ENCODE data around the gene C22orf31.
A peak's percentile ranks its signal among the peaks of the same experiment; 100 is the strongest.
"Not testable (repeated sequence)": the region's sequence is repeated elsewhere in the genome, so short reads cannot be mapped to it uniquely, and the experiment has no call there.

The C22orf31 gene

GRCh38 chr22:29053048-29053702 lies 8.5 kb downstream of the C22orf31 start:
- no peak for DNase-seq

- no peak for DNase-seq
These were observed 11.2 kb downstream of the C22orf31 start for GRCh38 chr22:29050457-29050856.

- DNase-seq, result no peak
These were observed 11.9 kb downstream of the C22orf31 start for GRCh38 chr22:29049655-29050263.

GRCh38 chr22:29048822-29049654 lies 12.6 kb downstream of the C22orf31 start:
- no peak for DNase-seq

- DNase-seq, result no peak
These were observed 16.9 kb downstream of the C22orf31 start for GRCh38 chr22:29044657-29045176.

DNA sequence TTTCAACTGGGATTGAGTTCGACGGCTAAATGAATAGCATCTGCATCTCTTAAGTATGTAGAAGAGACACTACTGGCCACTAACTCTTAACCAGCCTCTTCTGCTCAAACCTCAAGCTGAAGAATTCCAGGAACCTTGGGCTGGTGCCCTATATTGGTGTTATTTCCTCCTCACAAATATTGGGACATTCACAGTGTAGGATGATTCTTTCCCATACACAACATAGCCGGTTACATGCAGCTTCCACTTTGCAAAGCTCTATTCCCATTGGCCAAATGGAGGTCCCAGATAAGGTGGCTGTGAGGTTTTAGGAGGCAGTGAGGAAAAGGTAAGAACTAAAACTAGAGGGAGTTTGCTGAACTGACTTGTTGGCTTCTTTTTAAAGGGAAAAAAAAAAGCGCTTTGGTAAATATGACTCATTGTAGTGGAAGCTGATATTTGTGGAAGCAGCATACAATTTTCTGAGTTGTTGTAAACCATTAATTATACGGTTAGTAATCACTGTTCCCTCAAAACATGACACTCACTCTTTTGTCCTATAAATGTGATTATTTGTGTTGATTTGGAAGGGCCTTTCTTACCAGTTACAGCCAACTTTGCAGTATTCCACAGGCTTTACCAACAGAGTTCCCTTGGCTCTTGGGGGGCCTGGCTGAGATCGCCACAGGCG lies 17.6 kb downstream of the C22orf31 start:
- no peak for DNase-seq

- no peak for DNase-seq
These were observed 20.2 kb downstream of the C22orf31 start for GRCh38 chr22:29041408-29041807.

DNA sequence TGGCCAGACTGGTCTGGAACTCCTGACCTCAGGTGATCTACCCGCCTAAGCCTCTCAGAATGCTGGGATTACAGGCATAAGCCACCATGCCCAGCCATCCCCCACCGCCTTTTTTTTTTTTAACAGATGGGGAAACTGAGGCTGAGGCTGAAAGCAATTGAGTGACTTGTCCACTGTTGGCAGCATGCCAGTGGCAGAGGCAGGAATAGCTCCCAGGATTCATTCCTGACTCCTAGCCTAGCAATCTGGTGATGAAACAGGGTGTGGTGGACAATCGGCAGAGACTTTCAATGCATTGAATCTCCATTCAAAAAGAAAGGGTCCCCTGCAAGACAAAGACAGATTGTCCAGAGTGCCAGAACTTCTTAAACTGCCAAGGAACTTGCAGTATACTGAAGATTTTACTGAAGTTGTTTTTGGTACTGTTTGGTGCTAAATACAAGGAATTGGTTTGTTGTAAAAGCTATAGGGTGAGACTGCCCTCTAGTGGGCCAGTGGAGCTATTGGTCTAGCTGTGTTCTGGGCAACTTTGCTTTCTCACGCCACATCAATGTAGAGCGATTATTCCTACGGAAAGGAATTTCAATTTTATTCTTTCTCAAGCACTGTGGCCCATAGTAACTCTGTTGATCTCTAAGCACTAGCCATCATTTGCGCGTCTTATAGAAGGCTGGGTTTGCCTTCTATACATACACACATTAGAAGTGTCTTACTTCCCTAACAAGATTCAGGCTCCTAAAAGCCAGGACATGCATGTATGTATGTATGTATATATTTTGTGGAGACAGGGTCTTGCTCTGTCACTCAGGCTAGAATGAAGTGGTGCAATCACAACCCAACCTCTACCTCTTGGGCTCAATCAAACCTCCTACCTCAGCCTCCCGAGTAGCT lies 21.0 kb downstream of the C22orf31 start:
- DNase-seq, result peak; percentile 56

- not testable (repeated sequence) for DNase-seq
These were observed 21.9 kb downstream of the C22orf31 start for GRCh38 chr22:29039684-29040083.

GRCh38 chr22:29039148-29039547 lies 22.5 kb downstream of the C22orf31 start:
- DNase-seq, result no peak

- DNase-seq, result no peak
These were observed 24.2 kb downstream of the C22orf31 start for GRCh38 chr22:29037340-29037932.

GRCh38 chr22:29032584-29032983 lies 29.0 kb downstream of the C22orf31 start:
- no peak for DNase-seq

DNA sequence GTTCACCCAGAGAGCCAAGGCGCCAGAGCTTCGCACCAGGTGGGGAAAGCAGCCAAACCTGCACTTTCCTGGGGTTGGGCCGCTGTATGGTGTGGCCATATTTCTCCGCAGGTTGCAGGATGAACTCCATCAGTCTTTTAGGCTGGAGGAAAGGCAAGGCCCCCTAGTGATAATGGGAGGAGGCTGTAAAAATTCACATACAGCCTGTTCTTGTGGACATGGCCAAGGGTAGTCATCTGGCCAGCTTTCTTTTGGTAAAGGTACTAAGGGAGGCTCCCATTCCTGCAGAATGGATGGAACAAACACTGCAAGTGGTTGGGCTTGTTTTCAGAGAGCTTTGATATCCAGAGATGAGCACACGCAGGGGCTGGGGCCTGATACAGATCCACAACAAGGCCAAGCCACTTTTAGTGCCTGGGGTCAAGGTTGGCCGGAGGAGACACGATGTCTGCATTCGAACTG lies 29.6 kb downstream of the C22orf31 start:
- no peak for DNase-seq

DNA sequence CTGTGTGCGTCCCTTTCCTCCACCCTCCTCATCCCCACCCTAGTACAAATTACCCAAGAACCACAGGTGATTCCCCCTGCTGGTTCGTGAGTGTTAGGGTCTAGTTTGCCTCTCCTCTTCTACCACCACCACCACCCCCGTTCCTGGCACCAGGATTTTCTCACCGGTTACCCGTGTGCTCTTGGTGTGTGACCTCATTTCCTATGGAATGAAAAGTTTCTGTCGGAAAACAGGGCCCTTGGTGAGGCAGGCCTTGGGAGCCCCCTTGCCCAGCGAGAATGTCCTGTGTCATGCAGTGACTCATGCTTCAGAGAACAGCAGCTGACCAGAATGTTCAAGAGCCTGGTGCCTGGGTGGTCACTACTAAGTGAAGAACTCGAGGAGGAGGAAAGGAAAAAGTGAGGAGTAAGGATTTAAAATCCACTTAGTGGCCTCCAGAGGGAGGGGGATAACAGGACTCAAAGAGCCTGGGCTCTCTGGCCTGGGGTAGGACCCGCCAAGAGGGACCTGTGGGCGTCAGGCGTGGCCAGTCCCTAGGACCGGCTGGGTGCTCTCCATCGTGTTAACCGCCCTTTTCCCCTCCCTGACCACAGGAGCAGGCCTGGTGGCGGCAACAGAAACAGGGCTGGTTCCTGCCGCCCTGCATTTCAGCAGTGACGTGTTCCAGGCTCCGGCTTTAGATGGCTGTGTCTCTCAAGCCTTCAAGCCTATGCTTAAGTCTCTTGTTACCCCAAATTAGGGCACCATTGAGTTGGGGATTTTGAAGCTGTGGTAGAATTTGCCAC lies 30.2 kb downstream of the C22orf31 start:
- no peak for DNase-seq

- DNase-seq, result no peak
These were observed 30.9 kb downstream of the C22orf31 start for GRCh38 chr22:29030618-29031226.

DNA sequence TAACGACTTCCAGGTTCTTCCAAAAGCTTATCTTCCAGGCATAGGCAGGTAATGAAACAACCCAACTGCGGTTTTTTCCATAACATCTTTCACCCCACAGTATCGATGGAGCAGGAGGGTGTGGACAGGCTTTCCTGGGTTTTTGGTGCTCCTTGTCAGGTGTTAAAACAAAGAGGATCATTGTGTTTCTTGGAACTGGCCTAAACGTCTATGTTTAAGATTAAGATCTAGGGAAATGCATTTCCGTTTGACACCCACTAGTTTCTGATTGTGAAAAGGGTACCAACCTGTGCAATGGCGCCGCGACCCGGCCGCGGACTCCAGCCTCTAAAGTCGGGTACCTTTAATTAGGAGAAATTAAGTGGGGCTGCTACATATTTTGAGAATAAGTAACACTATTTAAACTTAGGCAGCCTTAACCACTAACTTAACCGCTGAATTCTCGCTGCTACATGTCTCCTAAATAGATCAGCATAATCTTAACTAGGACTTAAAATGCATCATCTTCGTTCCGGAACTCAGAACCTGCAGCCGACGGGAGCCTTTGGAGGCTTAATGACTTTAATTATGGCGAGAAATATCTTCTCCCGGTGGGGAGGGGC lies 31.5 kb downstream of the C22orf31 start:
- DNase-seq, result no peak

DNA sequence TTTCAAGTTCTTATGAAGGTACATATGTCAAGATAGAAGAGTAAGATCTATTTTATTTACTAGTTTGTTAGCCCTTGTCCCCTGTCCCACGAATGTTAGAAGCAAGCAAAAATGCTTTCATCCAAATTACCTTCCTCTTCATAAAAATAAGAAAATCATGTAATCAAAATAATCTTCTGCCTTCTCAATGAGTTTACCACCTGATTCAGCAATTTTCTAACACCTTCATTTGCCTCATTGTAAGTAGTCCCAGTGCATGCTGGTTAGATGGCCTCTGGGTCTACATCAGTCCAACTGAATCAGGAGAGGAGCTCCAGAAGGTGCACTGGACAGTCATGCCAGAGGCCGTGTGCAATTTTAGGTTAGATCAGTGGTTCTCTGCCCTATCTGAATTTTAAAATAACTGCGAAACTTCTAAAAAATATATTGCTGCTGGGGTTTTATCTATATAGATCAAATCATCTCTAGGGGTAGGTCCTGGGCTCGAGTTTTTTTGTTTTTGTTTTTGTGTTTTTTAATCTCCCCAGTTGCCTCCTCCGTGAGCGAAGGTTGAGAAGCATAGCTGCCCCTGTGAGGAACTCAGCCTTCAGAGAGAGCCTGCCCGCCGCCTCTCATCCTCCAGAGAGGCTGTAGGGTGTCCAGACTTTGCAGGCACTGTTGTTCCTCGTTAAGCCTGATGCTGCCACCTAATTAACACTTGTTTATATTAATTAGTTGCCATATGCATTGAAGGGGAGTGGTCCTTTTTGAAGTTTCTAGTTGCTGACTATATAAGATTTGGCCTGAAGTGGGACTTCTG lies 32.2 kb downstream of the C22orf31 start:
- no peak for DNase-seq

DNA sequence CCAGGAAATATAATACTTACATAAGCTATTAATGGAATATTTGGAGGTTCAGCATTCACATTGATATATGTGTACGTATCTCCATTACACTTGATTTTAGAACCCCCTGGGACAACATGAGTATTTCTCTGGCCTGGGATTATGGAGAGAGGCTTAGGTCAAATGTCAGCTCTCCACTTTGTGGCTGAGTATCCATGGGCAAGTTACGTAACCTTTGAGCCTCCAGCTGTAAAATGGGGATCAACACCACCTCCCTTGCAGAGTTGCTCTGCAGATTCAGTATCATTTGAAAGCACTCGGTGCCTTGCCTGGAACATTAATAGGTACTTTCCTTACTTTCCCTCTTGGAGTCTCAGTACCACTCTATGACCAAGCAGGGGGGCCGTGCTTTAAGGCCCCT lies 33.2 kb downstream of the C22orf31 start:
- no peak for DNase-seq

DNA sequence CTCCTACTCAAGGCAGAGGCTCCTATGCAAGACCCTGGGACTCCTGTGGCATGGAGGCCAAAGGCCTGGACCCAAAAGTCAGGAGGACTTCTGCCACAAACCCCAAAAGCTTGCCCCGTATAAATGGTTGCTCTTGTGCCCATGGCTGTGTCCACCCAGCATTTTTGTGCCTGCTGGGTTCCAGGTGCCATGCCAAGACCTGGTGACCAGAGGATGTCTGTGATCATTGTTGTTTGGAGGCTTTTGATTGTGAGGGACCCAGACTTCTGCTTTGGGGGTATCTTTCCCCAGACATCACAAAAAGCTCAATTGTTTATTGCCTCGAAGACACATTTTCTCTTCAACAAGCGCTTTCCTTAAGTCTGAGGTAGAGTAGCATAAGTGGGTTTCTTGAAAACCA lies 35.1 kb downstream of the C22orf31 start:
- DNase-seq, result no peak
